Omental fat pad (tissue), 4 donors: Measurements from ENCODE around the gene HTRA2. TPM values are rescaled to one million over a fixed set of nuclear protein-coding genes. Genes with fewer than 3 reads are reported as not detected.
A peak's percentile ranks its signal among the peaks of the same experiment; 100 is the strongest.

Source experiments
- ATAC-seq: fragments of 150-250 bp; one replicate; pipeline ENCODE4 v1.9.1; 2016; ENCODE audit warnings: mild to moderate bottlenecking, moderate library complexity; ENCODE audit not compliant: low FRiP score
- DNase-seq: peaks from one replicate; pipeline ENCODE4 v3.0.0-alpha.2; 2019; ENCODE audit warnings: low spot score
- total RNA-seq, 4 donors: library from RNA; depleted of rRNA; stranded (reverse); fragments of >200 nt; gene quantifications; one replicate each; pipeline ENCODE4 v1.1.0, GENCODE V29; 2016
- TF ChIP-seq, protein P1 (sequence below), 3 donors: fragments of 450-650 bp; IDR thresholded peaks; one replicate each; pipeline ENCODE4 v1.5.1; 2016 to 2017; ENCODE audit warnings: antibody characterized with exemption in 3 of 3, mild to moderate bottlenecking in 3 of 3, moderate library complexity in 2 of 3

Gene HTRA2
- total RNA-seq, 4 donors from 2014 or later, result 30.7 to 45.6 (median 36.8) TPM

DNA sequence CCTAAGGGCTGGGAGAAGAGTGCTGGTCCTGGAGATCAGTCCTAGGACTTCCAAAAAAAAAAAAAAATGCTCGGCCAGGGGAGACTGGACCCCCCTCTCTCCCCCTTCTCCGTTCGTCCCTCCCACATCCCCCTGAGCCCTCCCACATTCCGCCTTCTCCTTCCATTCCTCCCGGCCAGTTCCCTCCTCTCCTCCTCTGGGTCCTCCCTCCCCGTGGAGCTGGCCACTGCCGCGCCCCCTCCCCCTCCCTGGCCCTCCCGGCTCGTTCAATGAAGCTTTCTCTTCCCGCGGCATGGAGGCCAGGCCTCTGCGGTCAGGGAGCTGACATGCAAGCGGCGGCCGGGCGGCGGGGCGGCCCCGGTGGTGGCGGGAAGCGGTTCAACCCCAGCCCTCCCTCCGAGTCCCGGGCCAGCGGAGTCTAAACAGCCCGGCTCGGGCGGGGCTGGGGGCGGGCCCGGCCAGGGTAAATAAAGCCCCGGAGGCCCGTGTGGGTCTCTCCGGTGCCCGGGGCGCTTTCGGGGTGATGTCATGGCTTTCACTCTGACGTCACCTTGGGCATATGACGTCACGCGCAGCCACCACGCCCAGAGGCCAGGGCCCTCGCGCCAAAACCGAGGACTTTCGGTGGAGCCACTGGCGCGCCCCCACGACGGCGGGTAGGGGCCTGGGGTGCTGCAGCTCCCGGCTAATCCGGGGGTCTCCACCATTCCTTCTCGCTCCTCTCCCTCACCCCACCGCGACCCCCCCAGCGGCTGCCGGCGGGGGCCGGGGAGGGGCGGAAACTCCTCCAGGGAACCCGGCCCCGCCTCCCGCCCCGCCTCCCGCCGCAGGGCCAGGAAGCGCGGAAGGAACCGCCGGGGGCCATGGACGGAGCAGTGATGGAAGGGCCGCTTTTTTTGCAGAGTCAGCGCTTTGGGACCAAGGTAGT, 24.4 kb downstream of the HTRA2 start, which contains the start of the genes DOK1 and LOXL3:
DOK1 (plus strand) TSS at position 829 of the 928 bp plus-strand sequence; CDS start at position 864, 35 bp downstream.
LOXL3 (minus strand) TSS at position 51 of the 928 bp plus-strand sequence. CDS start 1,308 bp downstream, outside the sequence.
- DNase-seq (peak; percentile 77), ATAC-seq (peak; percentile 86)
- TF ChIP-seq, protein P1, sequence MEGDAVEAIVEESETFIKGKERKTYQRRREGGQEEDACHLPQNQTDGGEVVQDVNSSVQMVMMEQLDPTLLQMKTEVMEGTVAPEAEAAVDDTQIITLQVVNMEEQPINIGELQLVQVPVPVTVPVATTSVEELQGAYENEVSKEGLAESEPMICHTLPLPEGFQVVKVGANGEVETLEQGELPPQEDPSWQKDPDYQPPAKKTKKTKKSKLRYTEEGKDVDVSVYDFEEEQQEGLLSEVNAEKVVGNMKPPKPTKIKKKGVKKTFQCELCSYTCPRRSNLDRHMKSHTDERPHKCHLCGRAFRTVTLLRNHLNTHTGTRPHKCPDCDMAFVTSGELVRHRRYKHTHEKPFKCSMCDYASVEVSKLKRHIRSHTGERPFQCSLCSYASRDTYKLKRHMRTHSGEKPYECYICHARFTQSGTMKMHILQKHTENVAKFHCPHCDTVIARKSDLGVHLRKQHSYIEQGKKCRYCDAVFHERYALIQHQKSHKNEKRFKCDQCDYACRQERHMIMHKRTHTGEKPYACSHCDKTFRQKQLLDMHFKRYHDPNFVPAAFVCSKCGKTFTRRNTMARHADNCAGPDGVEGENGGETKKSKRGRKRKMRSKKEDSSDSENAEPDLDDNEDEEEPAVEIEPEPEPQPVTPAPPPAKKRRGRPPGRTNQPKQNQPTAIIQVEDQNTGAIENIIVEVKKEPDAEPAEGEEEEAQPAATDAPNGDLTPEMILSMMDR (IDR thresholded peaks at IDR 0.05), result no peak

DNA sequence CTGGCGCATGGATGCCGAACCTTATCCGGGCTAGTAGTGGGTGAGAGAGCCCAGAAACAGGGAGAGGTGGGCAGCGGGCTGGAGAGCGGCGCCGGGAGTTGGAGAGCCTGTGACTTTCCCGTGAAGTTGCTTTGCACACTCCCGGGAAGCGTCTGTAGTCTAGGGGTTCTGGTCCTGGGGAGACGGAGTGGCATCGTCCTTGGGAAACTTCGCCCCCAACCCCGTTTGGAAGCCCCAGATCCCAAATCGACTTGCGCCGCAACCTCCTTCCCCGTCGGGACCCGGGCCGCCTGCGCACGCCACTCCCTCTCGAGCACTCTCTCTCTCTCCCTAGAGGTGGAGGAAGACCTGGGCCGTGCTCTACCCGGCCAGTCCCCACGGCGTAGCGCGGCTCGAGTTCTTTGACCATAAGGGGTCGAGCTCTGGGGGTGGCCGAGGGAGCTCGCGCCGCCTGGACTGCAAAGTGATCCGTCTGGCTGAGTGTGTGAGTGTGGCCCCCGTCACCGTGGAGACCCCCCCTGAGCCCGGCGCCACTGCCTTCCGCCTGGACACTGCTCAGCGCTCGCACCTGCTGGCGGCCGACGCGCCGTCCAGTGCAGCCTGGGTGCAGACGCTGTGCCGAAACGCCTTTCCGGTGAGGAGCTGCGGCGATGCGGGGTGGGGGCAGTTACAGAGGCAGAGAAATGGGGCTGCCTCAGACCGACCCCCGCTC, 25.2 kb downstream of the HTRA2 start:
- TF ChIP-seq, protein P1 (IDR thresholded peaks at IDR 0.05), result no peak
- DNase-seq, result no peak
- ATAC-seq, result peak; percentile 68

DNA sequence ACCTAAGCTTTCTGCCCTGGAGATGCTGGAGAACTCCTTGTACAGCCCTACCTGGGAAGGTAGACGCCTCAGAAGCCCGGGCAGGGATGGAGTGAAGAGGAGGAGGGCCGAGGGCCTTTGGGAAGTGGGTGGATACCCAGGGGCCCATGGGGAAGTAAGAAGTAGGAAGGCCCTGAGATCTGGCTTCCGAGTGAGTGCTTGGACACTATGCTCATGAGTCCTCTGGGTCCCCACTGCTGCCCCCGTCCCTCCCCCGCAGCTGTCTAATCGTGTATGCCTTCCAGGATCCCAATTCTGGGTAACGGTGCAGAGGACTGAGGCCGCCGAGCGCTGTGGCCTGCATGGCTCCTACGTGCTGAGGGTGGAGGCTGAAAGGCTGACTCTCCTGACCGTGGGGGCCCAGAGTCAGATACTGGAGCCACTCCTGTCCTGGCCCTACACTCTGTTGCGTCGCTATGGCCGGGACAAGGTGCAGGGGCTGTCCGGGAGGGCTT, 25.9 kb downstream of the HTRA2 start:
- no peak for DNase-seq

DNA sequence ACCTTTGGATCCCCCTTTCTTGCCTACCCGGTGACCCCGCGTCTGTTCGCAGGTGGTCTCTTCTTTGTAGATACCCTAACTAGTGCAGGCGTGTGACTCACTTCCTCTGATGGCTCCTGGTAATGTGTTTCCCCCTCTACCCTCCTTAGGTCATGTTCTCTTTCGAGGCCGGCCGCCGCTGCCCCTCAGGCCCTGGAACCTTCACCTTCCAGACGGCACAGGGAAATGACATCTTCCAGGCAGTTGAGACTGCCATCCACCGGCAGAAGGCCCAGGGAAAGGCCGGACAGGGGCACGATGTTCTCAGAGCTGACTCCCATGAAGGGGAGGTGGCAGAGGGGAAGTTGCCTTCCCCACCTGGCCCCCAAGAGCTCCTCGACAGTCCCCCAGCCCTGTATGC, 26.4 kb downstream of the HTRA2 start:
- ATAC-seq, result no peak
- TF ChIP-seq, protein P1 (IDR thresholded peaks at IDR 0.05), result no peak
- no peak for DNase-seq

More for the DNA sequence above, 25.9 kb downstream of the HTRA2 start:
- TF ChIP-seq, protein P1 (IDR thresholded peaks at IDR 0.05), result no peak
- no peak for ATAC-seq

DNA sequence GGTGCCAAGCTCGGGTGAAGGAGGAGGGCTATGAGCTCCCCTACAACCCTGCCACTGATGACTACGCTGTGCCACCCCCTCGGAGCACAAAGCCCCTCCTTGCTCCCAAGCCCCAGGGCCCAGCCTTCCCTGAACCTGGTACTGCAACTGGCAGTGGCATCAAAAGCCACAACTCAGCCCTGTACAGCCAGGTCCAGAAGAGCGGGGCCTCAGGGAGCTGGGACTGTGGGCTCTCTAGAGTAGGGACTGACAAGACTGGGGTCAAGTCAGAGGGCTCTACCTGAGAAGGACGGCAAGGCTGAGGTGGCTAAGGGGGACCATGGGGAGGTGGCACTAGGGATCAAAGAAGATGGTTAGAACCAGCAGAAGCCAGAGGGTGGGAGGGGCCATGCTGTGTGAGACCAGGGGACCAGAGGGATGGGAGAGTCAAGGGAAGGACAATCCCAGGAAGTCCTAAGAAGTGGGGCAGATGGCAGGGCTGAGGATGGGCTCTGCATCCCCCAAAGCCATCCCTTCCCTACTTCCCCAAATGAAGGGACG, 27.2 kb downstream of the HTRA2 start:
- no peak for DNase-seq
- TF ChIP-seq, protein P1 (IDR thresholded peaks at IDR 0.05), result no peak
- no peak for ATAC-seq

DNA sequence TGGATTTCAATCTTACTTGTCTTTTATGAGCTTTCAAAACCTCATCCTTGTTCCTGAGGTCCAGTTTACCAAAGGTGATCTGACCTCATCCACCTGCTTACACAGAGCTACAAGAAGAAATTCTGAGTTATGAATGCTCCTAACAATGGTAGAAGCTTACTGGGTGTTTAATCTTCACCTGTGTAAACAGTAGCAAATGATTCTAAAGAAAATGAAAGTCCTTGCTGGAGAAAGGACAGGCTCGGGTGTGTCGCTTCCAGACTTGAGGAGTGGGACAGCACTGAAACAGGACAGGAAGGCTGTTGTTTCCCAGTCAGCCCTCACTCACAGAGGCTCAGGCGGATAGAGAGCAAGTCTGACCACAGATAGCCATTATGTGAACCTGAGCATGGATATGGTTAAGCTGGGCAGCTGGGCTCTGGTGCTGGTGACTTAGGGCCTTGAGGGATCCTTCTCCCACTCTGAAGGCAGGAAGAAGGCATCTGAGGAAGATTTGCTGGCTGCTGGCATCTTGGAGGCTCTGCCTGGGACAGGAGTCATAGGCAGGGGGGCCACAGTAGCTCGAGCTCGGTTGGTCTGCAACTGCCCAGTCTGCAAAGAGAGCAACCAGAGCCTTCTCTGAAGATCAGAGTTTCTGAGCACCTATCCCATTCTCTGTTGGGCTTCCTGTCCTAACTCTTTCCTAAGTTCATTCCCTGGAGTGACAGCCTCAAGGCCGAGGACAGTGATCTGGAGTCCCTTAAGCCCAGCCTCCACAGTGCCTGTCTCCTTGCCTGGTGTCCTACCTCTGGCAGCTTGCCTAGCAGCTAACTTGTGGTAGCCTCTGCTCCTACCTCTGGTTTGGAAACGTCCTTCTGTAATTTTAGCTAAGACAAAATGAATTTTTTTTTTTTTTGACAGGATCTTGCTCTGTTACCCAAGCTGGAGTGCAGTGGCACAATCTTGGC, 28.8 kb downstream of the HTRA2 start:
- TF ChIP-seq, protein P1 (IDR thresholded peaks at IDR 0.05), result no peak
- DNase-seq (no peak), ATAC-seq (no peak)
